Activated CD8-positive, alpha-beta memory T cell treated with anti-CD3 and anti-CD28 coated beads for 24 hours (primary cell): ENCODE data around the gene KCNA1.

Experiments
- DNase-seq: peaks from one replicate; pipeline ENCODE4 v3.0.0-alpha.2; 2020

KCNA1 gene

DNA sequence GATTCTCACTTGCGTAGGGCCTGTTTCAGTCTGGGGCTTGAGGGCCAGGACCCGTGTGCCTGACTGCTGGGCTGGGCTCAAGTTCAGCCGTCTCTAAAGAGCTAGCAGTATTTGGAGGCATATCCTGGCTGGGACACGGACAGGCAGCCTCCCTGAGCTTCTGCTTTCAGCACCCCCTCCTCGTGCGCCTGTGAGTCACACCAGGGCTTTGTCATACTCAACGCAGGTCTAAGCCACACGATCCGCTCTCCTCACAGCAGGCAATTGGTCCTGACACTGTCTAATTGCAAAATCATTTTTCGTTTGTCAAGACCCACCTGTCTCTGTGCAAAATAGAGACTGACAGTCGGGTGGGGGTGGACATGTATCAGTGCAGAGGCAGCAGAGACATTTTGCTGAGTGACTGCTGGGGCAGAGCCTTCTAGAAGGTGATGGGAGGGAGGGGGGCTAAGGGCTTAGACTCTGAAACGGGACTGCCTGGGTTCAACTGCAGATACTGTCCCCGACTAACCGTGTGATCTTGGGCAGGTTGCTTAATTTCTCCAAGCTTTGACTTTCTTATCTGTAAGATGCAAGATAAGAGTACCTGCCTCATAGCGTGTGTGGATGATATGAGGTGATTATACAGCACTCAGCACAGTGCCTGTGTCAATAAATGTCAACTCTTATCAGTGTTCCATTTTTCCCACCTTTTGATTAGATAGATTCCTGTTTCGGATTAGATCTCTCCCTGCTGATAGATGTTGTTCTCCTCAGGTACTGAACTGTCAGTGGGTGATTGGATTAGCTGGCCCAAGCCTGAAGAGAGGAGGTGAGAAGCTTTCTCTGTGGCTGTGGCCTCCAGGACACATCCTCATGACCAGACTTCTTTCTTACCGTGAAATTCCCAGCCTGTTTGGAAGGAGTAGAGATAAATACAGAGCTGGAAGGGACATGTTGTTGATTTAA is 53.1 kb downstream of the KCNA1 start:
- no peak for DNase-seq
